Activated CD4-positive, alpha-beta memory T cell treated with anti-CD3 and anti-CD28 coated beads for 36 hours (primary cell): ENCODE results near the gene POLA1. TPM values are rescaled to one million over a fixed set of nuclear protein-coding genes. Genes with fewer than 3 reads are reported as not detected.

Experiments used
- CTCF ChIA-PET: fragments of 350-600 bp; sonication (Branson Sonifier 250); formaldehyde crosslinking; loops from one replicate; lab custom pipeline; 2021; ENCODE audit warnings: antibody characterized with exemption, inconsistent platforms; lab: Charles Lee
- POLR2A ChIA-PET: fragments of 350-600 bp; sonication (Branson Sonifier 250); formaldehyde crosslinking; loops from one replicate; lab custom pipeline; 2021; ENCODE audit warnings: antibody characterized with exemption; lab: Charles Lee
- DNase-seq: peaks from one replicate; pipeline ENCODE4 v3.0.0-alpha.2; 2020
- H3K27ac Mint-ChIP-seq: one replicate; pipeline ENCODE4 v1.8.0; 2021; ENCODE audit warnings: mixed read lengths
- H3K27me3 Mint-ChIP-seq: one replicate; pipeline ENCODE4 v1.8.0; 2021; ENCODE audit warnings: mixed read lengths
- H3K36me3 Mint-ChIP-seq: one replicate; pipeline ENCODE4 v1.8.0; 2021; ENCODE audit warnings: mixed read lengths
- H3K4me1 Mint-ChIP-seq: one replicate; pipeline ENCODE4 v1.8.0; 2021; ENCODE audit warnings: low read depth, mixed read lengths
- H3K4me3 Mint-ChIP-seq: one replicate; pipeline ENCODE4 v1.8.0; 2021; ENCODE audit warnings: mild to moderate bottlenecking, mixed read lengths
- H3K9me3 Mint-ChIP-seq: one replicate; pipeline ENCODE4 v1.8.0; 2021; ENCODE audit warnings: mixed read lengths
- intact Hi-C: fragments of 100-400 bp; cut with micrococcal nuclease; formaldehyde crosslinking; loops from one replicate; pipeline ENCODE4 v1.15.1; 2023
- total RNA-seq, 2 experiments: library from RNA; stranded (reverse); gene quantifications; one replicate each; pipeline ENCODE4 v1.2.3, GENCODE V29; 2021

POLA1 gene
- total RNA-seq, 2 experiments from 2014 or later, result 40.9 to 41.7 TPM

- Mint-ChIP-seq H3K9me3 (no peaks in the 10 kb centered on the region), H3K27ac (no peak overlapping the region), H3K27me3 (no peaks in the 10 kb centered on the region), H3K4me1 (no peaks in the 10 kb centered on the region), H3K4me3 (no peak overlapping the region), H3K36me3 (peaks cover 5% of the 10 kb centered on the region)
- ChIA-PET POLR2A (no interaction called here), CTCF (no interaction called here)
- no peak for DNase-seq
- intact Hi-C loops, result no loop called here
These were observed 140.0 kb downstream of the POLA1 start for GRCh38 chrX:24833695-24834094.

GRCh38 chrX:24837966-24838365, 144.2 kb downstream of the POLA1 start:
- no peaks in the 10 kb centered on the region for H3K9me3 Mint-ChIP-seq
- POLR2A ChIA-PET, result no interaction called here
- DNase-seq, result no peak
- H3K27me3 Mint-ChIP-seq, result no peaks in the 10 kb centered on the region
- CTCF ChIA-PET, result interaction anchor here (1.1 to 3.3 kb wide), 9 partner anchors 8 to 306 kb away, joined by 3 to 44 read pairs (median 8); no protein-coding TSS in a partner anchor
- intact Hi-C loops, result loop anchor here (5.0 kb wide), 2 partner anchors 179 to 304 kb away; partner anchors contain the start of gene ARX
- H3K36me3 Mint-ChIP-seq, result peaks cover 6% of the 10 kb centered on the region
- no peaks in the 10 kb centered on the region for H3K4me1 Mint-ChIP-seq
- H3K4me3 Mint-ChIP-seq, result no peak overlapping the region
- H3K27ac Mint-ChIP-seq, result no peak overlapping the region

GRCh38 chrX:24838629-24839028, 144.9 kb downstream of the POLA1 start:
- H3K4me3 Mint-ChIP-seq, result no peak overlapping the region
- no peak for DNase-seq
- H3K4me1 Mint-ChIP-seq, result no peaks in the 10 kb centered on the region
- ChIA-PET POLR2A (no interaction called here), CTCF (interaction anchor here (0.6 to 3.3 kb wide), 14 partner anchors 9 to 305 kb away, joined by 3 to 44 read pairs (median 4); partner anchors contain the start of gene ARX)
- H3K27me3 Mint-ChIP-seq, result no peaks in the 10 kb centered on the region
- peaks cover 10% of the 10 kb centered on the region for H3K36me3 Mint-ChIP-seq
- intact Hi-C loops, result loop anchor here (5.0 kb wide), 2 partner anchors 179 to 304 kb away; partner anchors contain the start of gene ARX
- no peak overlapping the region for H3K27ac Mint-ChIP-seq
- H3K9me3 Mint-ChIP-seq, result no peaks in the 10 kb centered on the region

- POLR2A ChIA-PET, result no interaction called here
- CTCF ChIA-PET, result interaction anchor here (0.8 to 3.3 kb wide), 12 partner anchors 8 to 304 kb away, joined by 3 to 44 read pairs (median 6); partner anchors contain the start of gene ARX
- H3K9me3 Mint-ChIP-seq, result no peaks in the 10 kb centered on the region
- H3K4me3 Mint-ChIP-seq, result no peak overlapping the region
- intact Hi-C loops, result loop anchor here (5.0 kb wide), 2 partner anchors 178 to 303 kb away; partner anchors contain the start of gene ARX
- H3K36me3 Mint-ChIP-seq, result peaks cover 10% of the 10 kb centered on the region
- DNase-seq, result no peak
- H3K4me1 Mint-ChIP-seq, result no peaks in the 10 kb centered on the region
- H3K27ac Mint-ChIP-seq, result no peak overlapping the region
- H3K27me3 Mint-ChIP-seq, result no peaks in the 10 kb centered on the region
These were observed 145.6 kb downstream of the POLA1 start for GRCh38 chrX:24839331-24839730.

- H3K27ac Mint-ChIP-seq, result no peak overlapping the region
- no peaks in the 10 kb centered on the region for H3K4me1 Mint-ChIP-seq
- ChIA-PET CTCF (no interaction called here), POLR2A (no interaction called here)
- no peaks in the 10 kb centered on the region for H3K27me3 Mint-ChIP-seq
- intact Hi-C loops, result no loop called here
- H3K4me3 Mint-ChIP-seq, result no peak overlapping the region
- no peaks in the 10 kb centered on the region for H3K9me3 Mint-ChIP-seq
- no peak for DNase-seq
- peaks cover 14% of the 10 kb centered on the region for H3K36me3 Mint-ChIP-seq
These were observed 148.8 kb downstream of the POLA1 start for GRCh38 chrX:24842486-24842885.

- H3K27ac Mint-ChIP-seq, result no peak overlapping the region
- H3K4me1 Mint-ChIP-seq, result no peaks in the 10 kb centered on the region
- no peak overlapping the region for H3K4me3 Mint-ChIP-seq
- no peak for DNase-seq
- H3K36me3 Mint-ChIP-seq, result peaks cover 10% of the 10 kb centered on the region
- no peaks in the 10 kb centered on the region for H3K9me3 Mint-ChIP-seq
- intact Hi-C loops, result no loop called here
- ChIA-PET POLR2A (no interaction called here), CTCF (interaction anchor here (2.4 kb wide), 1 partner anchor 8 kb away, joined by 13 read pairs; no protein-coding TSS in a partner anchor)
- no peaks in the 10 kb centered on the region for H3K27me3 Mint-ChIP-seq
These were observed 152.9 kb downstream of the POLA1 start for GRCh38 chrX:24846550-24847150.

GRCh38 chrX:24851289-24851688, 157.6 kb downstream of the POLA1 start:
- ChIA-PET CTCF (interaction anchor here (2.2 kb wide), 1 partner anchor 12 kb away, joined by 11 read pairs; no protein-coding TSS in a partner anchor), POLR2A (no interaction called here)
- Mint-ChIP-seq H3K9me3 (no peaks in the 10 kb centered on the region), H3K4me3 (no peak overlapping the region), H3K4me1 (no peaks in the 10 kb centered on the region), H3K27ac (no peak overlapping the region), H3K36me3 (peaks cover 9% of the 10 kb centered on the region), H3K27me3 (no peaks in the 10 kb centered on the region)
- DNase-seq, result no peak
- intact Hi-C loops, result no loop called here

GRCh38 chrX:24851780-24852179, 158.1 kb downstream of the POLA1 start:
- H3K4me1 Mint-ChIP-seq, result no peaks in the 10 kb centered on the region
- no peak for DNase-seq
- ChIA-PET CTCF (interaction anchor here (2.2 kb wide), 1 partner anchor 13 kb away, joined by 11 read pairs; no protein-coding TSS in a partner anchor), POLR2A (no interaction called here)
- H3K9me3 Mint-ChIP-seq, result no peaks in the 10 kb centered on the region
- peaks cover 8% of the 10 kb centered on the region for H3K36me3 Mint-ChIP-seq
- intact Hi-C loops, result no loop called here
- no peak overlapping the region for H3K27ac Mint-ChIP-seq
- H3K27me3 Mint-ChIP-seq, result no peaks in the 10 kb centered on the region
- H3K4me3 Mint-ChIP-seq, result no peak overlapping the region

GRCh38 chrX:24858004-24858746, 164.5 kb downstream of the POLA1 start:
- Mint-ChIP-seq H3K27me3 (no peaks in the 10 kb centered on the region), H3K9me3 (no peaks in the 10 kb centered on the region), H3K4me3 (no peak overlapping the region), H3K36me3 (peaks cover 10% of the 10 kb centered on the region), H3K4me1 (no peaks in the 10 kb centered on the region), H3K27ac (no peak overlapping the region)
- intact Hi-C loops, result no loop called here
- ChIA-PET CTCF (interaction anchor here (0.5 to 1.3 kb wide), 2 partner anchors 16 to 19 kb away, joined by 3 to 4 read pairs; no protein-coding TSS in a partner anchor), POLR2A (no interaction called here)
- no peak for DNase-seq

- no peaks in the 10 kb centered on the region for H3K4me1 Mint-ChIP-seq
- no peaks in the 10 kb centered on the region for H3K27me3 Mint-ChIP-seq
- CTCF ChIA-PET, result no interaction called here
- intact Hi-C loops, result no loop called here
- H3K36me3 Mint-ChIP-seq, result peaks cover 10% of the 10 kb centered on the region
- no peaks in the 10 kb centered on the region for H3K9me3 Mint-ChIP-seq
- no peak for DNase-seq
- H3K27ac Mint-ChIP-seq, result no peak overlapping the region
- POLR2A ChIA-PET, result no interaction called here
- no peak overlapping the region for H3K4me3 Mint-ChIP-seq
These were observed 165.6 kb downstream of the POLA1 start for GRCh38 chrX:24859211-24859841.

- Mint-ChIP-seq H3K27me3 (no peaks in the 10 kb centered on the region), H3K4me3 (no peak overlapping the region), H3K27ac (no peak overlapping the region), H3K4me1 (no peaks in the 10 kb centered on the region), H3K9me3 (no peaks in the 10 kb centered on the region), H3K36me3 (peaks cover 12% of the 10 kb centered on the region)
- intact Hi-C loops, result no loop called here
- no peak for DNase-seq
- CTCF ChIA-PET, result no interaction called here
- POLR2A ChIA-PET, result no interaction called here
These were observed 166.4 kb downstream of the POLA1 start for GRCh38 chrX:24860140-24860539.

- ChIA-PET POLR2A (no interaction called here), CTCF (no interaction called here)
- no peaks in the 10 kb centered on the region for H3K4me1 Mint-ChIP-seq
- no peak for DNase-seq
- no peak overlapping the region for H3K27ac Mint-ChIP-seq
- no peaks in the 10 kb centered on the region for H3K27me3 Mint-ChIP-seq
- H3K36me3 Mint-ChIP-seq, result peaks cover 11% of the 10 kb centered on the region
- H3K4me3 Mint-ChIP-seq, result no peak overlapping the region
- H3K9me3 Mint-ChIP-seq, result no peaks in the 10 kb centered on the region
- intact Hi-C loops, result no loop called here
These were observed 168.6 kb downstream of the POLA1 start for GRCh38 chrX:24862343-24862742.
